Upper lobe of left lung (tissue), 6 donors: ENCODE data around the gene GALNT6. TPM values are rescaled to one million over a fixed set of nuclear protein-coding genes. Genes with fewer than 3 reads are reported as not detected.

ENCODE experiments used
- ATAC-seq, 2 donors: fragments of 200-7000 bp; cut with Tn5 transposase; one replicate each; pipeline ENCODE4 v1.9.1; 2022; ENCODE audit warnings: mild to moderate bottlenecking in 2 of 2, moderate library complexity in 2 of 2; ENCODE audit not compliant: low FRiP score in 2 of 2
- DNase-seq, 2 donors: peaks; one replicate each; pipeline ENCODE4 v3.0.0-alpha.2; 2019 to 2020
- H3K27ac ChIP-seq, 4 donors: fragments of 200-600 bp; sonication (generic); one replicate each; pipeline ENCODE4 v1.5.1; 2016 to 2019
- H3K27me3 ChIP-seq, 4 donors: fragments of 200-600 bp; sonication (generic); one replicate each; pipeline ENCODE4 v1.5.1; 2017 to 2019
- H3K36me3 ChIP-seq, 4 donors: fragments of 200-600 bp; sonication (generic); one replicate each; pipeline ENCODE4 v1.5.1; 2016 to 2019
- H3K4me1 ChIP-seq, 4 donors: fragments of 200-600 bp; sonication (generic); one replicate each; pipeline ENCODE4 v1.5.1; 2018 to 2019
- H3K4me3 ChIP-seq, 4 donors: fragments of 200-600 bp; sonication (generic); one replicate each; pipeline ENCODE4 v1.5.1; 2017 to 2019; ENCODE audit warnings: mild to moderate bottlenecking in 2 of 4, moderate library complexity in 1 of 4
- H3K9me3 ChIP-seq, 4 donors: fragments of 200-600 bp; sonication (generic); one replicate each; pipeline ENCODE4 v1.5.1; 2018 to 2019
- CTCF ChIP-seq, 6 experiments: fragments of 450-650 bp in 4 of 6; fragments of 200-600 bp in 2 of 6; sonication (generic) in 2 of 6; IDR thresholded peaks; one replicate each; pipeline ENCODE4 v1.5.1; 2016 to 2019; ENCODE audit warnings: antibody characterized with exemption in 6 of 6
- EP300 ChIP-seq, 4 donors: sonication (generic); formaldehyde crosslinking; IDR thresholded peaks; one replicate each; pipeline ENCODE4 v1.5.1; 2017; ENCODE audit warnings: antibody characterized with exemption in 4 of 4, control low read depth in 2 of 4
- POLR2A ChIP-seq, 4 donors: fragments of 450-650 bp; IDR thresholded peaks; one replicate each; pipeline ENCODE4 v1.5.1; 2016 to 2017; ENCODE audit warnings: antibody characterized with exemption in 4 of 4, mild to moderate bottlenecking in 2 of 4
- POLR2AphosphoS5 ChIP-seq, 2 donors: sonication (generic); formaldehyde crosslinking; IDR thresholded peaks; one replicate each; pipeline ENCODE4 v1.5.1; 2017; ENCODE audit warnings: antibody characterized with exemption in 2 of 2
- WGBS, 2 donors: methylation state at CpG; one replicate each; pipeline ENCODE4 v1.1.5; 2017 to 2018; 5-methylcytosine and 5-hydroxymethylcytosine counted together
- total RNA-seq, 6 donors: library from RNA; depleted of rRNA in 4 of 6; stranded (reverse); fragments of >200 nt in 4 of 6; gene quantifications; one replicate each; pipeline versions ENCODE4 v1.1.0 to v1.2.1, GENCODE V29; 2016 to 2021
- donor health status: DM: no; HTN: no; CAD: no; lungs with moderate emphysema.
- donor health status: DM: no; HTN: yes; CAD: no; lungs with severe emphysema.

GALNT6 gene
- total RNA-seq, 6 donors from 2014 or later: 8.3 to 56.6 (median 21.3) TPM

DNA sequence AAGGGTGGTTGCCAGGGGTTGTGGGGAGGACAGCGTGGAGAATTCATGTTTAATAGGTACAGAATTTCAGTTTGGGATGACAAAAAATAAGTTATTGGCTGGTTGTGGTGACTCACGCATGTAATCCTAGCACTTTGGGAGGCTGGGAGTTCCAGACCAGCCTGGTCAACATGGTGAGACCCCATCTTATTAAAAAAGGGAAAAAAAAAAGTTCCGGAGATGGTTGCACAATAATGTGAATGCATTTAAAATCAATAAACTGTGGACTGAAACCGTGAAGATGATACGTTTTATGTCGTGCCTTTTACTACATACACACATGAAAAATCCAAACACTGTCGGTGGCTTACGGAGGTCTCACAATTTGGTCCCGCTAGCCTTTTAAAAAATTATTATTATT lies 20.5 kb downstream of the GALNT6 start:
- DNase-seq (no peak), ATAC-seq (no peak)
- 94 to 96% methylated on average over 9 of the region's 9 CpGs for WGBS, 2 donors
- Histone ChIP-seq H3K27ac (no peak overlapping the region), H3K4me1 (peaks cover 0 to 21% (median 4%) of the 10 kb centered on the region in 4 donors), H3K9me3 (no peaks in the 10 kb centered on the region), H3K27me3 (no peaks in the 10 kb centered on the region), H3K4me3 (no peak overlapping the region), H3K36me3 (no peaks in the 10 kb centered on the region)
- TF ChIP-seq POLR2AphosphoS5 (IDR thresholded peaks at IDR 0.05) (no peak), CTCF (IDR thresholded peaks at IDR 0.05) (no peak), POLR2A (IDR thresholded peaks at IDR 0.05) (no peak), EP300 (IDR thresholded peaks at IDR 0.05) (no peak)

GRCh38 chr12:51369581-51369980 lies 21.6 kb downstream of the GALNT6 start:
- WGBS, 2 donors: 80 to 86% methylated on average over 4 of the region's 4 CpGs
- H3K36me3 ChIP-seq: no peaks in the 10 kb centered on the region
- H3K9me3 ChIP-seq: no peaks in the 10 kb centered on the region
- ATAC-seq (no peak), DNase-seq (no peak)
- no peaks in the 10 kb centered on the region for H3K27me3 ChIP-seq
- no peak for TF ChIP-seq CTCF (IDR thresholded peaks at IDR 0.05)
- no peak for TF ChIP-seq POLR2A (IDR thresholded peaks at IDR 0.05)
- no peak for TF ChIP-seq POLR2AphosphoS5 (IDR thresholded peaks at IDR 0.05)
- TF ChIP-seq EP300 (IDR thresholded peaks at IDR 0.05): no peak
- no peak overlapping the region for H3K4me3 ChIP-seq
- H3K27ac ChIP-seq: no peak overlapping the region
- H3K4me1 ChIP-seq: peaks cover 0 to 21% (median 4%) of the 10 kb centered on the region in 4 donors

GRCh38 chr12:51368640-51369517 lies 22.3 kb downstream of the GALNT6 start:
- Histone ChIP-seq H3K4me3 (no peak overlapping the region), H3K4me1 (peaks cover 0 to 21% (median 4%) of the 10 kb centered on the region in 4 donors), H3K36me3 (no peaks in the 10 kb centered on the region), H3K27me3 (no peaks in the 10 kb centered on the region), H3K27ac (no peak overlapping the region), H3K9me3 (no peaks in the 10 kb centered on the region)
- peak in 1 of 2 donors; percentile 64 for DNase-seq
- TF ChIP-seq POLR2AphosphoS5 (IDR thresholded peaks at IDR 0.05) (peak in 1 of 2 donors; percentile 53), CTCF (IDR thresholded peaks at IDR 0.05) (no peak), EP300 (IDR thresholded peaks at IDR 0.05) (no peak), POLR2A (IDR thresholded peaks at IDR 0.05) (no peak)
- WGBS, 2 donors: 49 to 54% methylated on average over 16 to 17 of the region's 17 CpGs
- peak; percentile 46 to 78 for ATAC-seq

- 93 to 94% methylated on average over 9 to 10 of the region's 10 CpGs for WGBS, 2 donors
- peaks cover 0 to 11% (median 2%) of the 10 kb centered on the region in 4 donors for H3K4me1 ChIP-seq
- H3K9me3 ChIP-seq: no peaks in the 10 kb centered on the region
- H3K27me3 ChIP-seq: no peaks in the 10 kb centered on the region
- DNase-seq (peak in 1 of 2 donors; percentile 63), ATAC-seq (no peak)
- TF ChIP-seq POLR2A (IDR thresholded peaks at IDR 0.05): no peak
- TF ChIP-seq CTCF (IDR thresholded peaks at IDR 0.05): no peak
- TF ChIP-seq EP300 (IDR thresholded peaks at IDR 0.05): no peak
- TF ChIP-seq POLR2AphosphoS5 (IDR thresholded peaks at IDR 0.05): no peak
- no peaks in the 10 kb centered on the region for H3K36me3 ChIP-seq
- H3K4me3 ChIP-seq: no peak overlapping the region
- H3K27ac ChIP-seq: no peak overlapping the region
Measured at GRCh38 chr12:51365276-51365675, 25.9 kb downstream of the GALNT6 start.
